ENCODE measurements around the gene NR5A1.

- TF ChIP-seq CTCF (tag by site-specific recombination; IDR thresholded peaks at IDR 0.05) (no peak), ZNF529 (tag by site-specific recombination; IDR thresholded peaks at IDR 0.05; ENCODE audit: insufficient replicate concordance) (no peak), IKZF3 (tag by site-specific recombination; IDR thresholded peaks at IDR 0.05) (no peak), ZFP37 (tag by site-specific recombination; IDR thresholded peaks at IDR 0.05) (no peak), ZNF555 (tag by site-specific recombination; conservative IDR thresholded peaks at IDR 0.05) (no peak), ZNF629 (tag by site-specific recombination; IDR thresholded peaks at IDR 0.05) (no peak), ZNF670 (tag by site-specific recombination; IDR thresholded peaks at IDR 0.05; ENCODE audit: low read depth) (no peak), ZNF280C (tag by site-specific recombination; IDR thresholded peaks at IDR 0.05) (no peak), SETDB1 (IDR thresholded peaks at IDR 0.05; ENCODE audit: insufficient read length, low read length) (no peak), ZEB2 (tag by site-specific recombination; IDR thresholded peaks at IDR 0.05) (no peak), ZNF19 (tag by site-specific recombination; IDR thresholded peaks at IDR 0.05; ENCODE audit: low read depth) (no peak), YY1 (tag by site-specific recombination; IDR thresholded peaks at IDR 0.05) (no peak), ATF2 (tag by site-specific recombination; IDR thresholded peaks at IDR 0.05; ENCODE audit: low read depth) (no peak)
Measured at GRCh38 chr9:124517600-124517999, 10.4 kb upstream of the NR5A1 start.
